Endothelial cell of umbilical vein (primary cell): ENCODE results near the gene SEMA5A. TPM values are rescaled to one million over a fixed set of nuclear protein-coding genes. Genes with fewer than 3 reads are reported as not detected.

Experiments
- BruUV-seq: library from RNA; stranded (reverse); fragments of 400-500 nt; replicated peaks from 2 replicates; lab custom pipeline; 2021; lab: Mats Ljungman, UMichigan
- CTCF ChIA-PET: fragments of 300-600, 350-600 bp; sonication (Branson Sonifier 250); formaldehyde crosslinking; loops from one replicate; lab custom pipeline; 2021; ENCODE audit warnings: antibody characterized with exemption, inconsistent platforms; lab: Charles Lee
- POLR2A ChIA-PET: fragments of 300-600, 350-600 bp; sonication (Branson Sonifier 250); formaldehyde crosslinking; loops from one replicate; lab custom pipeline; 2021; ENCODE audit warnings: antibody characterized with exemption, inconsistent platforms; lab: Charles Lee
- DNase-seq: peaks from one replicate; pipeline ENCODE4 v3.0.0-alpha.2; 2011; ENCODE audit warnings: low read depth, low spot score
- FAIRE-seq: peaks from 2 replicates; lab custom pipeline; 2011; peaks lifted over from hg19 to GRCh38; lab: Jason Lieb, UNC
- H2AFZ ChIP-seq: 2 replicates; pipeline ENCODE4 v1.6.0; 2012; ENCODE audit warnings: low read depth, low read length, control low read depth, inconsistent platforms
- H3K27ac ChIP-seq: 2 replicates; pipeline ENCODE4 v1.5.1; 2011; ENCODE audit warnings: low read depth, mild to moderate bottlenecking, control low read depth, low read length, moderate library complexity; ENCODE audit not compliant: insufficient read depth
- H3K27me3 ChIP-seq, 2 experiments: 2 replicates each; pipeline versions ENCODE4 v1.6.0 to v1.6.1; 2011; ENCODE audit warnings: low read length in 2 of 2, mixed read lengths in 1 of 2; ENCODE audit not compliant: control insufficient read depth in 2 of 2, insufficient read depth in 2 of 2
- H3K36me3 ChIP-seq, 2 experiments: 2 replicates in 1 of 2; 3 replicates in 1 of 2; pipeline ENCODE4 v1.5.1; 2011; ENCODE audit warnings: low read length in 2 of 2, mild to moderate bottlenecking in 1 of 2, moderate library complexity in 1 of 2; ENCODE audit not compliant: control insufficient read depth in 2 of 2, insufficient read depth in 2 of 2; ENCODE audit errors: extremely low read depth in 1 of 2
- H3K4me1 ChIP-seq: 3 replicates; pipeline ENCODE4 v1.5.1; 2011; ENCODE audit warnings: mild to moderate bottlenecking, low read length; ENCODE audit not compliant: control insufficient read depth, insufficient read depth; ENCODE audit errors: extremely low read depth
- H3K4me2 ChIP-seq: 2 replicates; pipeline ENCODE4 v1.6.1; 2011; ENCODE audit warnings: low read length, control low read depth, mixed read lengths; ENCODE audit not compliant: insufficient read depth
- H3K4me3 ChIP-seq, 3 experiments: fragments of 200-600 bp in 1 of 3; sonication (generic), shearing (Covaris generic) in 1 of 3; replicated peaks in 1 of 3; 2 replicates each; pipeline ENCODE4 v1.5.1; 2011 to 2016; ENCODE audit warnings: control low read depth in 3 of 3, low read length in 3 of 3, mild to moderate bottlenecking in 2 of 3, inconsistent platforms in 1 of 3, low read depth in 1 of 3, moderate library complexity in 1 of 3; ENCODE audit not compliant: insufficient read depth in 1 of 3
- H3K79me2 ChIP-seq: 2 replicates; pipeline ENCODE4 v1.6.0; 2012; ENCODE audit warnings: low read length, inconsistent platforms; ENCODE audit not compliant: control insufficient read depth, insufficient read depth
- H3K9ac ChIP-seq: replicated peaks from 2 replicates; pipeline ENCODE3; 2011; ENCODE audit warnings: low read length, control low read depth; ENCODE audit not compliant: insufficient read depth; ENCODE audit errors: extremely low read depth
- H3K9me1 ChIP-seq: replicated peaks from 3 replicates; pipeline ENCODE4 v1.6.0; 2011; ENCODE audit warnings: mild to moderate bottlenecking, low read length; ENCODE audit not compliant: control insufficient read depth, insufficient read depth; ENCODE audit errors: extremely low read depth
- H3K9me3 ChIP-seq: replicated peaks from 2 replicates; pipeline ENCODE4 v1.5.1; 2012; ENCODE audit warnings: low read length, inconsistent platforms; ENCODE audit not compliant: control insufficient read depth, insufficient read depth
- H4K20me1 ChIP-seq: replicated peaks from 2 replicates; pipeline ENCODE3; 2011; ENCODE audit warnings: mild to moderate bottlenecking, low read length; ENCODE audit not compliant: control insufficient read depth, insufficient read depth; ENCODE audit errors: extremely low read depth
- FOS ChIP-seq: IDR thresholded peaks from 2 replicates; pipeline ENCODE4 v1.6.1; 2011; ENCODE audit warnings: mild to moderate bottlenecking, low read length, moderate library complexity, borderline replicate concordance; ENCODE audit not compliant: insufficient read depth
- JUN ChIP-seq: IDR thresholded peaks from 2 replicates; pipeline ENCODE4 v1.6.1; 2011; ENCODE audit warnings: borderline replicate concordance, low read depth; ENCODE audit not compliant: insufficient read length, insufficient read depth
- MAX ChIP-seq: IDR thresholded peaks from 2 replicates; pipeline ENCODE4 v1.6.1; 2011; ENCODE audit not compliant: insufficient read depth, insufficient read length
- MYC ChIP-seq: IDR thresholded peaks from one replicate; pipeline ENCODE4 v1.6.1; 2011; ENCODE audit warnings: mild to moderate bottlenecking, low read depth, low read length
- POLR2A ChIP-seq: IDR thresholded peaks from 2 replicates; pipeline ENCODE4 v1.6.1; 2012; ENCODE audit warnings: low read depth, mild to moderate bottlenecking, control low read depth, low read length
- POLR2AphosphoS5 ChIP-seq: IDR thresholded peaks from 2 replicates; pipeline ENCODE4 v1.6.1; 2012; ENCODE audit warnings: low read depth, mild to moderate bottlenecking, control low read depth, low read length, moderate library complexity; ENCODE audit not compliant: insufficient read depth
- dilution Hi-C: fragments of 300-500 bp; cut with MboI; formaldehyde crosslinking; loops from one replicate; pipeline ENCODE4 v1.15.0; 2019; ENCODE audit warnings: low sequenced_read_pairs; ENCODE audit not compliant: extremely low pct_ligation_motif_present
- intact Hi-C: fragments of 100-400 bp; cut with micrococcal nuclease; formaldehyde crosslinking; loops from one replicate; pipeline ENCODE4 v1.10.0; 2022
- polyA plus RNA-seq, 4 experiments: library from polyadenylated mRNA; depleted of rRNA in 3 of 4; stranded (reverse) in 3 of 4; unstranded in 1 of 4; fragments of >200 nt; gene quantifications; 2 replicates each; pipeline versions ENCODE4 v1.2.1 to v1.2.3, GENCODE V29; 2011 to 2012; ENCODE audit warnings: missing spikeins in 1 of 4
- total RNA-seq: library from RNA; stranded (reverse); gene quantifications from 2 replicates; pipeline ENCODE4 v1.2.3, GENCODE V29; 2021

Gene SEMA5A
- total and polyA plus RNA-seq, 2 donors (not counting 3 experiments of a cell fraction or from before 2014, with no cell fraction given), result 0.04 to 0.06 TPM

- H3K79me2 ChIP-seq, result no peaks in the 10 kb centered on the region
- no peak overlapping the region for H3K4me2 ChIP-seq
- FAIRE-seq, result no peak
- no peaks in the 10 kb centered on the region for H3K27me3 ChIP-seq
- dilution Hi-C loops (no loop called here), intact Hi-C loops (no loop called here)
- no peaks in the 10 kb centered on the region for H3K9me3 ChIP-seq
- CTCF ChIA-PET, result no interaction called here
- DNase-seq, result no peak
- H4K20me1 ChIP-seq, result no peaks in the 10 kb centered on the region
- H2AFZ ChIP-seq, result no peak overlapping the region
- BruUV-seq, result no TSS peak
- no peak overlapping the region for H3K9ac ChIP-seq
- no peak overlapping the region for H3K27ac ChIP-seq
- TF ChIP-seq POLR2A, result no peak
- no peak for TF ChIP-seq MAX
- no peak for TF ChIP-seq JUN
- no peaks in the 10 kb centered on the region for H3K4me1 ChIP-seq
- POLR2A ChIA-PET, result no interaction called here
- no peaks in the 10 kb centered on the region for H3K9me1 ChIP-seq
- no peak overlapping the region for H3K4me3 ChIP-seq
- no peaks in the 10 kb centered on the region for H3K36me3 ChIP-seq
Measured at GRCh38 chr5:9555961-9556360, 10.1 kb upstream of the SEMA5A start.

- TF ChIP-seq FOS (no peak), POLR2A (no peak), MYC (no peak), POLR2AphosphoS5 (no peak)
- H3K79me2 ChIP-seq, result no peaks in the 10 kb centered on the region
- POLR2A ChIA-PET, result no interaction called here
Measured at GRCh38 chr5:9554122-9554521, 8.2 kb upstream of the SEMA5A start.

More at GRCh38 chr5:9554122-9554521, 8.2 kb upstream of the SEMA5A start:
- dilution Hi-C loops, result no loop called here
- Histone ChIP-seq H3K9ac (no peak overlapping the region), H4K20me1 (no peaks in the 10 kb centered on the region), H3K4me1 (no peaks in the 10 kb centered on the region), H3K4me2 (no peak overlapping the region), H3K36me3 (no peaks in the 10 kb centered on the region), H3K27ac (no peak overlapping the region), H3K9me1 (no peaks in the 10 kb centered on the region), H3K4me3 (no peak overlapping the region), H3K9me3 (no peaks in the 10 kb centered on the region), H2AFZ (no peak overlapping the region), H3K27me3 (no peaks in the 10 kb centered on the region)
- CTCF ChIA-PET, result no interaction called here
- no peak for FAIRE-seq
- intact Hi-C loops, result no loop called here
- BruUV-seq, result no TSS peak
- no peak for DNase-seq
